KOPT-K1 (cell line): ENCODE data around the gene MYADML2.
"Not testable (repeated sequence)": the region's sequence is repeated elsewhere in the genome, so short reads cannot be mapped to it uniquely, and the experiment has no call there.

Experiments
- H3K27ac ChIP-seq: fragments of 200-600 bp; sonication (generic); 2 replicates; pipeline ENCODE4 v1.5.1; 2016; ENCODE audit warnings: antibody characterized with exemption, mild to moderate bottlenecking, low read depth, low read length; ENCODE audit not compliant: poor library complexity, severe bottlenecking
- H3K36me3 ChIP-seq: fragments of 200-600 bp; sonication (generic); 2 replicates; pipeline ENCODE4 v1.5.1; 2017; ENCODE audit warnings: antibody characterized with exemption, mild to moderate bottlenecking, low read length, moderate library complexity; ENCODE audit not compliant: insufficient read depth
- H3K9me3 ChIP-seq: fragments of 200-600 bp; sonication (generic); 2 replicates; pipeline ENCODE4 v1.5.1; 2017; ENCODE audit warnings: antibody characterized with exemption, low read length, mild to moderate bottlenecking; ENCODE audit not compliant: insufficient read depth, poor library complexity, severe bottlenecking

Gene MYADML2

GRCh38 chr17:81918333-81918669, 28.7 kb downstream of the MYADML2 start:
- peaks cover 59% of the 10 kb centered on the region for H3K36me3 ChIP-seq
- not testable (repeated sequence) for H3K9me3 ChIP-seq
- peak overlapping the region; percentile 67 for H3K27ac ChIP-seq

- Histone ChIP-seq H3K27ac (peak within 1 kb of the TSS; percentile 67), H3K36me3 (peaks cover 62% of the 10 kb centered on the region), H3K9me3 (no peaks in the 10 kb centered on the region)
These were observed 29.3 kb downstream of the MYADML2 start, which contains the start of gene SIRT7 for GRCh38 chr17:81917565-81918332. Gene SIRT7, minus strand, starts transcription at chr17:81918176. Its CDS starts 45 bp downstream, at chr17:81918131.

GRCh38 chr17:81916234-81917001, 30.6 kb downstream of the MYADML2 start:
- peaks cover 64% of the 10 kb centered on the region for H3K36me3 ChIP-seq
- no peaks in the 10 kb centered on the region for H3K9me3 ChIP-seq
- no peak overlapping the region for H3K27ac ChIP-seq

- Histone ChIP-seq H3K9me3 (no peaks in the 10 kb centered on the region), H3K27ac (no peak overlapping the region), H3K36me3 (peaks cover 58% of the 10 kb centered on the region)
These were observed 31.7 kb downstream of the MYADML2 start for GRCh38 chr17:81915331-81915730.

GRCh38 chr17:81914103-81914850, 32.8 kb downstream of the MYADML2 start:
- H3K36me3 ChIP-seq, result peaks cover 53% of the 10 kb centered on the region
- no peak overlapping the region for H3K27ac ChIP-seq
- no peaks in the 10 kb centered on the region for H3K9me3 ChIP-seq

- H3K27ac ChIP-seq, result no peak overlapping the region
These were observed 33.5 kb downstream of the MYADML2 start for GRCh38 chr17:81913394-81914102.

GRCh38 chr17:81912441-81913309, 34.4 kb downstream of the MYADML2 start:
- Histone ChIP-seq H3K9me3 (no peaks in the 10 kb centered on the region), H3K27ac (no peak overlapping the region), H3K36me3 (peaks cover 66% of the 10 kb centered on the region)

More at GRCh38 chr17:81913394-81914102, 33.5 kb downstream of the MYADML2 start:
- Histone ChIP-seq H3K36me3 (peaks cover 57% of the 10 kb centered on the region), H3K9me3 (no peaks in the 10 kb centered on the region)

- Histone ChIP-seq H3K27ac (no peak overlapping the region), H3K36me3 (peaks cover 73% of the 10 kb centered on the region), H3K9me3 (no peaks in the 10 kb centered on the region)
These were observed 35.1 kb downstream of the MYADML2 start for GRCh38 chr17:81911969-81912368.

- Histone ChIP-seq H3K36me3 (peaks cover 78% of the 10 kb centered on the region), H3K27ac (peak within 1 kb of the TSS; percentile 65), H3K9me3 (no peaks in the 10 kb centered on the region)
These were observed 35.6 kb downstream of the MYADML2 start, which contains the start of gene PCYT2 for GRCh38 chr17:81911277-81911961. Gene PCYT2, minus strand, starts transcription at chr17:81911399. Its CDS starts 44 bp downstream, at chr17:81911355.

GRCh38 chr17:81910840-81911276, 36.2 kb downstream of the MYADML2 start:
- no peaks in the 10 kb centered on the region for H3K9me3 ChIP-seq
- peaks cover 80% of the 10 kb centered on the region for H3K36me3 ChIP-seq
- H3K27ac ChIP-seq, result peak overlapping the region; percentile 65

- Histone ChIP-seq H3K36me3 (peaks cover 80% of the 10 kb centered on the region), H3K27ac (peak overlapping the region; percentile 65)
These were observed 36.8 kb downstream of the MYADML2 start for GRCh38 chr17:81909966-81910839.

GRCh38 chr17:81909231-81909630, 37.8 kb downstream of the MYADML2 start:
- H3K27ac ChIP-seq, result no peak overlapping the region
- no peaks in the 10 kb centered on the region for H3K9me3 ChIP-seq
- peaks cover 80% of the 10 kb centered on the region for H3K36me3 ChIP-seq

More at GRCh38 chr17:81909966-81910839, 36.8 kb downstream of the MYADML2 start:
- H3K9me3 ChIP-seq, result no peaks in the 10 kb centered on the region
